NCI-H1105 treated with DMSO at 0.1 percent for 48 hours (cell line): ENCODE measurements around the gene CTTN.
"Not testable (repeated sequence)": the region's sequence is repeated elsewhere in the genome, so short reads cannot be mapped to it uniquely, and the experiment has no call there.

ENCODE experiments used
- DNase-seq: peaks from one replicate; lab custom pipeline; 2025; lab: John Stamatoyannopoulos, UW

The CTTN gene

GRCh38 chr11:70429724-70430521 lies 31.6 kb downstream of the CTTN start:
- DNase-seq: no peak

DNA sequence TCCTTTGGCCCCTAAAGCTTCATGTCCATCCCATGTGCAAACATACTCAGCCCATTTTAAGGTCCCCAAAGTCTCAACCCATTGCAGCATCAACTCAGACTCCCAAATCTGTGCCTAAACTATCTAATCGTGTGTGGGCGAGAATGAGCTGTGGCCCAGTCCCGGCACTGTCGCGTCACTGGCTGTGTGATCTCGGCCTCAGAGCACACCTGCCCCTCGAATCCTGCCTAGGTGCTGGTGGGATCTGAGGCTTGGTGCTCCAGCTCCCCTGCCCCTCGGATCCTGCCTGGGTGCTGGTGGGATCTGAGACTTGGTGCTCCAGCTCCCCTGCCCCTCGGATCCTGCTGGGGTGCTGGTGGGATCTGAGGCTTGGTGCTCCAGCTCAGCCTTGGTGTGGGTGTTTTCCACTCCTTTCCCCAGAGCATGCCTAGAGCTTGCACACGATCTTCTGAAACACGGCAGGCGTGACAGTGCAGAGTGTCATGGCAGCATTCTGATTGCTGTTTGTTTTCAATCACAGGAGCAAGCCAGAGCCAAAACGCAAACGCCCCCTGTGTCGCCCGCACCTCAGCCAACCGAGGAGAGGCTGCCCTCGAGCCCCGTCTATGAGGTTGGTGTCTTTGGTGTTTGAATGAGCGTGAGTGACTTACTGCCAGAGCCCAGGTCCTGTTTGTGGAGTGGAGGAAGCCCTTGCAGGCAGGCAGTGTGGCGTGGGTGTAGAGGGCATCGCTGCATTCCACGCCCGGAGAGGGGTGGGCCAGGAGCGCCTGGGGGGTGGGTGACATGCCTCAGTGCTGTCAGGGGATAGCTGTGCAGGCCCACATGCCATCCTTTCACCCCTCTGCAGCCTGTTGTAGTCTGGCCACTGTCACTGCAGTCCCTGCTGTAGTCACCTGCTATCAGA lies 32.6 kb downstream of the CTTN start:
- DNase-seq: no peak

- no peak for DNase-seq
Measured at GRCh38 chr11:70431611-70432010, 33.3 kb downstream of the CTTN start.

DNA sequence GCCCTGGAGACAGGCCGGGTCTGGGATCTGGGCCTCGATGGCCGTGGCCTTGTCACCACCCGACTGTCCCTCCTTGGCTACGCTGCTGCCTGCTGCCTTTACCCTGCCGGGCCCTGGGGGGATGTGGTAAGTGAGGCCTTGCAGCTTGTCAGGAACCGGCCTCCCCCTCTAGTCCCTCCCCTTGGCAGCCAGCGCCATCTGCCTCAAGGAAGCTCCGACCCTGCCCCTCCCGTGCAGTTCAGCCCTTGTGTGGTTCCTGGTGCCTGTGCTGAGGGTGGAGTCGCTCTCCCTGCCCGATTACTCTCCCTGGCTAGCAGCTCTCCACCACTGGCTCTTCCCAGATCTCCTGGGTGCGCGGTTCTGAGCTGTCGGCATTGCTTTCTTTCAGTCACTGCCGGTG lies 33.7 kb downstream of the CTTN start:
- no peak for DNase-seq

- no peak for DNase-seq
Measured at GRCh38 chr11:70432580-70432979, 34.3 kb downstream of the CTTN start.

- no peak for DNase-seq
Measured at GRCh38 chr11:70433038-70433437, 34.7 kb downstream of the CTTN start.

DNA sequence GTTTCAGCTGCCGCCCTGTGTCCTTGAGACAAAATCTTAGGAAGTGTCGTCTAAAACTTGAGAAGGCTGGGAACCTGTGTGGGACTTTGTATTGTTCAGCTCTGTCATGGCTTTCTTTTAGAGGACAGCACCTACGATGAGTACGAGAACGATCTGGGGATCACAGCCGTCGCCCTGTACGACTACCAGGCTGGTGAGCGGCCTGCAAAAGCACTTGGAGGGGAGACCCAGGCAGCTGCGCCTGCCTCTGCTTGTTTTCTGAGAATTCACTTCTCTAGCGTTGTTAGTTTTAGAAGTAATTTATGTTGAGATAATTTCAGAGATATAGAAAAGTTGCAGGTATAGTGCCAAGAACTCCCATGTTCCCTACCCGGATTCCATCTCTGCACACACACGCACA lies 35.2 kb downstream of the CTTN start:
- DNase-seq: no peak

DNA sequence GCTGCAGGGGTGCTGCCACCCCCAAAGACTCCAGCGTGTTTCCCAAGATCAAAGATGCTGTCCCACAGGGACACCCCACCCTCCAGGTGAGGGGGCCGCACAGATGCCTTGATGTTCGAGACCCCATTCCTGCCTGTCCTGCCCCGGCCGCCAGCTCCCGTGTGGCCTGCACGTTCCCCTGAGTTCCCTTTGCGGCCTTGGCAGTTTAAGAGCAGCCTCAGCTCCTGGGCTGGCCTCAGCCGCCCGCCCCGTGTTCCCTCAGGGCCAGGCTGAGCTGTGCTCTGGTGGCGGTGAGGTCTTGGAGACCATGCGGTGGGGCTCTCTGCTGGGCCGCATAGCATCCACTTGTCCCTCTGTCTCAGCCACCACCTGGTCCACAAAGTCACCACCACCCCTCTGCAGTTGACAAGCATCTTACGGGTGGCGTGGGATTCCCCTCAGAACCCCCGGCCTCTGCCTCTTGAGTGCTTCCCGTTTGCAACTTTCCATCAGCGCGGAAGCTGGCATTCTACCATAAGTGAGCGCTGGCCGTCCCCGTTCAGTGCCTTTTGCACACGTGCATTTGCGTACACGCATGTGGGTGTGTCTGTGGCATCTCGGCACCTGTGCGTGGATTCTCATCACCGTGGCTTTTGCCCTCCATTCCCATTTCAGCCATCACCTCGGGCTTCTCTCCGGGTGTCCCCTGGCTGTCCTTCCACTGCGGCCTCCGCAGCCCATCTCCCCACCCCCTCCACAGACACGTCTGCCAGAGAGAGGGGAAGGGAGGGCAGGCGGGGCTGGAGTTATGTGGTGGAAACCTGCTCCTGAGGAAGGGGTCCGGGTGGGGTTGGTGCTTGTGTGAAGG lies 35.9 kb downstream of the CTTN start:
- no peak for DNase-seq

GRCh38 chr11:70434813-70435278 lies 36.5 kb downstream of the CTTN start:
- no peak for DNase-seq

- DNase-seq: no peak
Measured at GRCh38 chr11:70435361-70435760, 37.0 kb downstream of the CTTN start.

DNA sequence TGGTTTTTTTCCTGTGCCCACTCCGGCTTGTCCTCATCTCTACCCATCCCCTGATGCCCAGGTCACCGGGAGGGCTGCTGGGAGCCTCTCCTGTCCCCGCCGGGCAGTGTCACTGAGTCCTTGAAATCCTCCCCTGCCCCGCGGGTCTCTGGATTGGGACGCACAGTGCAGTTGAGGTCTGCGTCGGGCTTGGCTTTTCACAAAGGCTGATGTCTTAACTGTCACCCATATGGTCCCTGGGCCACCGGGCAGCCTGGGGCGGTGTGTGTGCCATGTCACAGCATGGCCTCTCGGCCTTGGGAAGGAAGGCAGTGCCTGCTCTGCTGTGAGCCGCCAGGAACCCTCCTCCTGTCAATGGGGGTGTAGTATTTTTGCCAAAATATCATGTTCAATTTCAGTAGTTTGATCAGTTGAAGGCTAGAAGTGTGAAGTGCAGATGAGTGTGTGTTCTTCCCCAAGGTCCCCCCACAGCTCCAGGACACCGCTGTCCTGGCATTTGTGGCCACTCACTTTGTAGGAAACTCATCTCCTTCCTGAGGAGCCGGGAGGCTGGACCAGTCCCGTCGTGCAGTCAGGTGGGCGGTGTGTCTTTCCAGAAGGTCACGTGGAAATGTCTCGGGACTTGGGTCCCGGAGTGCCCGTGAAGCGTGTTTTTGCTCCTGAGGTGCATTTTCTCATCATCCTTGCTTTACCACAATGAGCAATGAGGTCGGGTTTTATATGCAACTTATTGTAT lies 37.6 kb downstream of the CTTN start:
- DNase-seq: no peak

DNA sequence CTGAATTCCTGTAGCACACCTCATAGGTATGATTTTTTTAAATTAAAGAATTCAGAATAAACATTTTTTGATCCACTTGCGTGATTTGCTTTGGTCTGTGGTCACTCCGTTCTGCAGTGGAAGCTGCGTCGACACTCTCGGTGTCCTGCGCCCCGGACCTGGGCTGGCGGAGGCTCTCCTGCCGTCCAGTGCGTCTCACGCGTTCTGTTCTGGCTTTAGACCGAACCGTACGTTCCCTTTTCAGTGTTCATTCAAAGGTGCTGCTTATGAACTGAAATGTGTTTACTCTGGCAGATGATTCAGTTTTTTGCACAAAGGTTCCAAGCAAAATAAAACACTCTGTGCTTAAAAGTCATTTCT lies 38.2 kb downstream of the CTTN start:
- DNase-seq: no peak

GRCh38 chr11:70437111-70437784 lies 38.9 kb downstream of the CTTN start:
- DNase-seq: no peak

GRCh38 chr11:70440206-70440605 lies 41.9 kb downstream of the CTTN start:
- DNase-seq: no peak

DNA sequence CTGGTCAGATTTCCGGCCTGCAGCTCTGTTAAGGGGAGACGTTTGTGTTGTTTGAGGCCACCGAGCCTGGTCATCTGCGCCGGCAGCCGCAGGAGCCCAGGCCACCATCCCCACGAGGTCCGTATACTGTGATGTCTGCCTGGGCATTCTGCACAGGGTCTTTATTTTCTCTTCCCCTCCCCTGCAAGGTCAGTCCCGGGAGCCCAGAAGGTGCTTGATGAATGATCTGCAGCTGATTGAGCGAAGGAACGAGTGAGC lies 45.4 kb downstream of the CTTN start:
- DNase-seq: no peak

GRCh38 chr11:70445091-70445490 lies 46.8 kb downstream of the CTTN start:
- no peak for DNase-seq

GRCh38 chr11:70445605-70446004 lies 47.3 kb downstream of the CTTN start:
- DNase-seq: no peak

DNA sequence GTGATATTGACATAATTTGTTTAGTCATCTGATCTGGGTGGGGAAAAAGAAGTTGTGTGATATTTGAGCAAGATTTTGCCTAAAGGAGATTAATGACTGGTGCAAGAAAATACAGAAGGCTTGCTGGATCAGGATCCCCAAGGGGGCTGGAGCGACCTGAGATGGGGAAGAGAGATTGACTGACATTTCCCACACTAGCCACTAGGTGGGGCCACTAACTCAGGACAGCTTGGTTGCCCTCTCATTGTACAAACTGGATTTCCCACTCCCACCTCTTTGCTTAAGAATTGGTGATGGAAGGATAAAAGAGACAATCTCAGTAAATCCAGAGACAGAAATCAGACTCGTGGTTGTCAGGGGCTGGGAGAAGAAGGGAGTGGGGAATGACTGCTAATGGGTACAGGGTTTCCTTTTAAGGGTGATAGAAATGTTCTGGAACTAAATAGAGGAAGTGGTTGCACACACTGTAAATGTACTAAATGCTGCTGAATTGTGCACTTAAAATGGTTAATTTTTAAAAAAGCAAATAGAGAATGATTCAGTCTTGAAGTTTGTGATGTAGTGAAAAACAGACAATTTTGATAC lies 50.7 kb downstream of the CTTN start:
- no peak for DNase-seq

DNA sequence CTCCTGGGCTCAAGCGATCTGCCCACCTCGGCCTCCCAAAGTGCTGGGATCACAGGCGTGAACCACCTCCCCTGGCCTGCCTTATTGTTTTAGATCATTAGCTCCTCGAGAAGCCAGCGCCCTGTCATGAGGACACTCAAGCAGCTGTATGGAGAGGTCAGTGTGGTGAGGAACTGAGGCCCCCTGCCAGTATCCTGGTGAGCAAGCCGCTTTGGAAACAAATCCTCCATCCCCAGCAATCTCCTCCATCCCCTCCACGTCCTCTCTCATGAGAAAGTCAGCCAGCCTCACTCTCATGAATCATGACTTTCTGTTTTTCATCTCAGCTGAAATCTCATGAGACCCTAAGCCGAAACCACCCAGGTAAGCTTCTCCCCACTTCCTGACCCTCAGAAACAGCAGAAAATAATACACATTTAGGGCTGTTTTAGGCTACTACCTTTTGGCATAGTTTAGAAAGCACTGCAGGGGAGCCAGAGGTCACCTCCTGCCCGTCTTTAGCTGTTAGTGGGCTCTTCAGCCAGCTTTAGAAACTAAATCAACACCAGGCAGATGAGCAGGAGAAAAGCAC lies 56.0 kb downstream of the CTTN start:
- no peak for DNase-seq

GRCh38 chr11:70454811-70455210 lies 56.5 kb downstream of the CTTN start:
- not testable (repeated sequence) for DNase-seq

DNA sequence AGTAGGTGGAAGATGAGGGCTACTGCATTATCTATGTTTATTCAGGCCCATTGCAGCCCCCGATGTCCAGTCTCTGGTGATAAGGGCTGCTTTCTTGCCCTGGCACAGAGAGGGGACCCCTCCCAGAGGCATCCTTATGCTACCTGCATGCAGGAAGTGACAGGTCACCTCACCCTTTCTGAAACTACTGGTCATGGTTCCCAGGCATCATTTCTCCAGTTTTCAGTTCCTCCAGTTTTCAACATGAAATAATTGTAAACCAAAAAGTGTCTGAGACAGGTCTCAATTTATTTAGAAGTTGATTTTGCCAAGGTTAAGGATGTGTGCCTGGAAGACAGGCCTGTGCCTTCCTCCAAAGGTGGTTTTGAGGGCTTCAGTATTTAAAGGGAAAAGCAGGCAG lies 57.0 kb downstream of the CTTN start:
- no peak for DNase-seq
